Measurements from ENCODE around the gene CLDN5.
A peak's percentile ranks its signal among the peaks of the same experiment; 100 is the strongest.

Gene CLDN5

GRCh38 chr22:19478901-19479354, 45.3 kb downstream of the CLDN5 start, which contains the start of gene UFD1:
Gene UFD1 (minus strand): TSS chr22:19479193. CDS start chr22:19479085, 108 bp downstream.
- DNase-seq, result peak; percentile 62 to 77

DNA sequence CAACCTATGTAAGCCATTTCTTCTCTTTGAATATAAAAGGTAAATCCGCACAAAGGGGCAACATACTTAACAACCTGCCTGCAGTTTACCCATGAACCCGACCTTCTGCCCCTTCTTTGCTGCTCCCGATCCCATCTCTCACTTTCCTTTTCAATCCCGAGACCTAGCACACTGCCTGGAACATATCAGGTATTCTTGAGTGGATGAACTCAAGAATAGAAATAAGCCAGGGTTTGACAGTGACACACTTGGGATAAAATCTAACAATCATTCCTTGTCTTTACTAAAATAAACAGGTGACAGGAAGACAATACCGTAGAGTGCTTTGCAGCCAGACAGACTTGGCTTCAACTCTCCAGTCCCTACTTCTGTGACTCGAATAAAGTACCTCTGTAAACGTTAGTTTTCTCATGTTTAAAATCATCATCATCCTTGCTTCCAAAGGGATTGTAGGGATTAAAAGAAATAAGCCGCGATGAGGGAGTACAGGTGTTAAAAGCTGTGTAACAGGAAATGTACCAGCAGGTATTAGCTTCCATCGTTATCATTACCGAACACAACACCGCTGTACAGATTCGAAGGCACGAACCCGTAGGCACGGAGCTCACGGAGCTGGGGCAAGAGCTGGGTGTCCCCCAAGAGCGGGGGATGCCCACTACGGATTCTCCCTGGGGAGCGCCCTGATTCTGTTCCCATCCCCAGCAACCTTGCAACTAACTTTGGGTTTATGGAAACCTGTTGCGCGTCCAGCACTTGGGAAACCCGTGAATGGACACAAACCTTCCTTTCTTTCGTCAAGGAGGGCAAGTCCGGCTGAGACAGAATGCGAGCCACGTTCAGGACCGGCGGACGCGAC, 45.9 kb downstream of the CLDN5 start:
- DNase-seq, result peak in 1 of 2 donors; percentile 5

DNA sequence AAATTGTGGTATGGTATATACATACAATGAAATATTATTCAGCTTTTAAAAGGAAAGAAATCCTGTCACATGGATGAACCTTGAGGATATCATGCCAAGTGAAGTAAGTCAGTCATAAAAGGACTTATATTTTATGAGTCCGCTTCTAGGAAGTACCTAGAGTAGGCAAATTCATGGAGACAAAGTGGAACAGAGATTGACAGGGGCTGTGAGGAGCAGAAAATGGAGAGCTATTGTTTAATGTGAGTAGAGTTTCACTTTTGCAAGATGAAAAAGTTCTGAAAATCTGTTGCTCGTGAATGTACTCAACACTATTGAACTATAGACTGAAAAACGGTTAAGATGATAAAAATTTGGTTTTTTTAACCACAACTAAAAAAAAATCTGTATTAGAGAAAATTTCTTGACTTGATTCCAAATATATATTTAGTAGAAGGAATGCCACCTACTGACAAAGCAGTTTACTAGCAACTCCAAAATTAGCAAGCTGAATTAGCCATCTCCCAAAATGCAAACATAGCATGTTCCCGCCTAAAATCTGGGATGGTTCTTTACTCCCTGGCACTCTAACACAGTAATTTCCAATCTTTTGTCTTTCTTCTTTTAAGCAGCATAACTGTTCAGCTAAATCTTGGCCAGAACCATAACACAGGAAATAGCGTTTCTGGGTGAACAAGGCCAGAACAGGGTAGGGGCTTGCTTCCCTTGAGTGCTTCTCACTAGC, 46.7 kb downstream of the CLDN5 start:
- no peak for DNase-seq

DNA sequence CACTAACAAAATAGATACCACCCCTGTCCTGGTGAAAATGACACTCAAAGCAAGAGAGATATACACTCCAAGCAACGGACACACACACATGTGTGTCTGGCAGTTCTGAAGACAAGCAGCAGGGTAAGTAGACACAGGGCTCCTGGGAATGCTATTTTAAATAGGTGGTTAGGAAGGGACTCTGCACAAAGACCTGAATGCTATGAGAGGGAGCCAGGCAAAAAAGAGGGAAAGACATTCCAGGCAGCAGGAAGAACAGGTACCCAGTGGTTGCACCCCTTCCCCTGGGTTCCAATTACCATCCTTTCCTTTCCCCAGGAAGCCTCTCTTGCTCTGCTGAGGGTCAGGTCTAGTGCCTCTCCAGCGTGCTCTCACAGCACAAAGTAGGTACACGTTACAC, 48.2 kb downstream of the CLDN5 start:
- DNase-seq, result no peak

DNA sequence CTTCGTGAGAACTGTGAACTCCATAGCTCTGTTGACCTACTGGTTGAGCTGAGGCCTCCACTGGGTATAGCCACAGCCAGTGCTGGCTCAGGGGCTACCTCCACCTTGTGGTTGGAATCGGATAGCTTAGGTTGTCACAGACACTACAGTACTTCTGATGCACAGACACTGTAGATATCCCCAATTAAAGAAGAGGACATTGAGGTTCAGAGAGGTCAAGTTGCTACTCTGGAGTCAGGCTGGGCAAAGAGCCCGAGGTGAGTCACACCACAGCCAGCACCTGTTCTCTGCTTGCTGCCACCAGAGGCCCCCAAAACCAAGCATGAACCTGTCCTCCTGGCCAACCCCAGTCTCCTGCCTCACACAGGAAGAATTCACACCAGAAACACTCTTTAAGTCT, 50.6 kb downstream of the CLDN5 start:
- DNase-seq, result no peak
